PFSK-1 (cell line): ENCODE measurements around the gene AUH.

Experiments used
- FOXP2 ChIP-seq: optimal IDR thresholded peaks from 2 replicates; pipeline ENCODE3; 2011; ENCODE audit warnings: borderline replicate concordance, control low read depth, inconsistent platforms; ENCODE audit not compliant: insufficient read depth; ENCODE audit errors: extremely low read length, extremely low read depth
- POLR2AphosphoS5 ChIP-seq: IDR thresholded peaks from 2 replicates; pipeline ENCODE4 v1.6.1; 2012; ENCODE audit warnings: low read depth, mild to moderate bottlenecking, control low read depth, low read length, moderate library complexity
- SIN3A ChIP-seq: IDR thresholded peaks from 2 replicates; pipeline ENCODE4 v1.6.1; 2012; ENCODE audit warnings: mild to moderate bottlenecking, low read length, moderate library complexity, borderline replicate concordance; ENCODE audit not compliant: insufficient read depth
- TAF1 ChIP-seq: IDR thresholded peaks from 2 replicates; pipeline ENCODE4 v1.6.1; 2012; ENCODE audit warnings: low read length, control low read depth, borderline replicate concordance; ENCODE audit not compliant: insufficient read depth
- TF ChIP-seq, protein P1 (sequence below), 2 experiments: IDR thresholded peaks; 2 replicates each; pipeline versions ENCODE4 v1.6.1 to v1.8.0; 2011 to 2012; ENCODE audit warnings: low read depth in 2 of 2, low read length in 2 of 2, control low read depth in 1 of 2, inconsistent platforms in 1 of 2, mild to moderate bottlenecking in 1 of 2, moderate library complexity in 1 of 2; ENCODE audit not compliant: insufficient read depth in 1 of 2

DNA sequence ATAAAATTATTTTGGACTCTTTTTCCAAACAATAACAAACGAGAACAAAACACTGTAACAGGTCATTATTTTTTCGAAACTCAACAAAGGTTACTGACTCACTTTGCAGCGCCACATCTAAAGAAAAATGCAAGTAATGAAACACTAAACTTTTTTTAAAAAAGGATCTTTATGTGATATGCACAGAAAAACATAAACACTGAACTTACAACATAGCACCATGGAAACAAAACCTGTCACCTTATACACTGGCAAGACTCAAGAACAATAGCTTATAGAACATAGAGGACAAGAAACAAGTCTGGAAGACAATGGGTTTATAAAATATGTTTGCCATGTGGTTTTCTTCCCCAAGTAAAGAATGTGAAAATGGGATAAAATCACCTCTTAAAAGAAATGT, 85.2 kb downstream of the AUH start:
- TF ChIP-seq POLR2AphosphoS5 (no peak), TAF1 (no peak), FOXP2 (no peak), SIN3A (no peak)
- TF ChIP-seq, protein P1, sequence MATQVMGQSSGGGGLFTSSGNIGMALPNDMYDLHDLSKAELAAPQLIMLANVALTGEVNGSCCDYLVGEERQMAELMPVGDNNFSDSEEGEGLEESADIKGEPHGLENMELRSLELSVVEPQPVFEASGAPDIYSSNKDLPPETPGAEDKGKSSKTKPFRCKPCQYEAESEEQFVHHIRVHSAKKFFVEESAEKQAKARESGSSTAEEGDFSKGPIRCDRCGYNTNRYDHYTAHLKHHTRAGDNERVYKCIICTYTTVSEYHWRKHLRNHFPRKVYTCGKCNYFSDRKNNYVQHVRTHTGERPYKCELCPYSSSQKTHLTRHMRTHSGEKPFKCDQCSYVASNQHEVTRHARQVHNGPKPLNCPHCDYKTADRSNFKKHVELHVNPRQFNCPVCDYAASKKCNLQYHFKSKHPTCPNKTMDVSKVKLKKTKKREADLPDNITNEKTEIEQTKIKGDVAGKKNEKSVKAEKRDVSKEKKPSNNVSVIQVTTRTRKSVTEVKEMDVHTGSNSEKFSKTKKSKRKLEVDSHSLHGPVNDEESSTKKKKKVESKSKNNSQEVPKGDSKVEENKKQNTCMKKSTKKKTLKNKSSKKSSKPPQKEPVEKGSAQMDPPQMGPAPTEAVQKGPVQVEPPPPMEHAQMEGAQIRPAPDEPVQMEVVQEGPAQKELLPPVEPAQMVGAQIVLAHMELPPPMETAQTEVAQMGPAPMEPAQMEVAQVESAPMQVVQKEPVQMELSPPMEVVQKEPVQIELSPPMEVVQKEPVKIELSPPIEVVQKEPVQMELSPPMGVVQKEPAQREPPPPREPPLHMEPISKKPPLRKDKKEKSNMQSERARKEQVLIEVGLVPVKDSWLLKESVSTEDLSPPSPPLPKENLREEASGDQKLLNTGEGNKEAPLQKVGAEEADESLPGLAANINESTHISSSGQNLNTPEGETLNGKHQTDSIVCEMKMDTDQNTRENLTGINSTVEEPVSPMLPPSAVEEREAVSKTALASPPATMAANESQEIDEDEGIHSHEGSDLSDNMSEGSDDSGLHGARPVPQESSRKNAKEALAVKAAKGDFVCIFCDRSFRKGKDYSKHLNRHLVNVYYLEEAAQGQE (IDR thresholded peaks at IDR 0.05; ENCODE audit: insufficient read depth in 1 of 2, low read depth in 2 of 2, low read length in 2 of 2) = no peak
